Epidermal melanocyte (primary cell): ENCODE data around the gene SUFU.

Source experiments
- DNase-seq: peaks from one replicate; pipeline ENCODE4 v3.0.0; 2011; ENCODE audit warnings: low spot score; ENCODE audit not compliant: insufficient read length

SUFU gene

DNA sequence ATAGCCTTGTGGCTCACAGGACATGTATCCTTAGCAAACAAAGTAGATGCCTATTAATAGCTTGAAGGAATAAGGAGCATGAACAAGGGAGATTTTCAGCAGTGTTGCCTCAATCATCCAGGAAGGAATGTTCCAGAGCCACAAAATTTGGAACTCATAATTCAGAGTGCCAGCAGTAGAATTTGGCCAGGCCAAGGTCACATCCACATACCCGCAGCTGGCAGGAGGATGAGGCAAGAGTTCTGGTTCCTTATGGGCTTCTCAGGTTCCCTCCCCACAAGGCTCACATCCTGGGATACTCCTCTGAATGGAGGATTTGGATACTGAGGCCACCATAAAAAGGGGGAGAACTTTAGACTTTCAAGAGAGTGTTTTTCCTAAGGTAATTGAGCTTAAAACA is 45.8 kb downstream of the SUFU start:
- DNase-seq, result no peak

- no peak for DNase-seq
Measured at GRCh38 chr10:102550636-102551210, 47.0 kb downstream of the SUFU start.

DNA sequence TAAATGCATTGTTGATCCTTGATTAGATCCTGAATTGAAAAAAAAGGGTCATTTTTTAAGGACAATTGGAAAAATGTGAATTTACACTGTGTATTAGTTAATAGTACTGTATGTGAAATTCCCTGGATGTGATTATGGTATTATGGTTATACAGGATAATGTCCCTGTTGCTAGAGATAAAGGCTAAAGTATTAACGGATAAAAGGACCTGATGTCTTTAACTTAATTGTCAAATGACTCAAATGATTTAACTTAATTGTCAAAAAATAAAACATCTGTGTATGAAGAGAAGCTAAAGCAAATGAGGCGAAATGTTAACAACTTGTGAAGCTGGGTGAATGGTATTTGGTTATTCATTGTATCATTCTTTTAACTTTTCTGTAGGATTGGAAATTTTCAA is 48.8 kb downstream of the SUFU start:
- DNase-seq, result no peak

- no peak for DNase-seq
Measured at GRCh38 chr10:102553771-102554170, 50.0 kb downstream of the SUFU start.

- DNase-seq, result no peak
Measured at GRCh38 chr10:102554531-102554930, 50.8 kb downstream of the SUFU start.

DNA sequence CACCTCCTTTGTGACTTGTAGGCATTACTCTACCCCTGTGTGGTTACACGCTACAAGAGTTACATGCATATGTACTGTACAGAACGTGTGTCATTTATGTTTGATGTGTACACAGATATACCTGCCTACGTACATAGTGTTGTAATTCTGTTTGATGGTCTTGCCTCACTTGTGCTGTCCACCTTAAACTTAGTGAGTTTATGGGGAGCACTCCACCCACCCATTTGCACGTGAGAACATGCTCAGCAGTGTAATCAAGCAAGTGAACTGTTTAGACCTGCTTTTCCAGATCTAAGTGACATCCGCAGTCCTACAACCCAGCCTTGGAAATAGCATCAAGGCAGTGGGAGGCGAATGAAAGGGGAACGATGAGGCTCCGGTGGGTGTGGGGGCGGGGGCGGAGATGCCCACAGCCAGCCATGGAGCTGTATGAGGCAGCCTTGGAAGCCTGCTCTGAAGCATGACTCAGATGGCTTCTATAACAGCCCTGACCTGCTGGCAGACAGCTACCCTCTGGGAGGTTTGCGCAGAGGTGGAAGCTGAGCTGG is 52.1 kb downstream of the SUFU start:
- no peak for DNase-seq

GRCh38 chr10:102557569-102557968 is 53.8 kb downstream of the SUFU start:
- no peak for DNase-seq

DNA sequence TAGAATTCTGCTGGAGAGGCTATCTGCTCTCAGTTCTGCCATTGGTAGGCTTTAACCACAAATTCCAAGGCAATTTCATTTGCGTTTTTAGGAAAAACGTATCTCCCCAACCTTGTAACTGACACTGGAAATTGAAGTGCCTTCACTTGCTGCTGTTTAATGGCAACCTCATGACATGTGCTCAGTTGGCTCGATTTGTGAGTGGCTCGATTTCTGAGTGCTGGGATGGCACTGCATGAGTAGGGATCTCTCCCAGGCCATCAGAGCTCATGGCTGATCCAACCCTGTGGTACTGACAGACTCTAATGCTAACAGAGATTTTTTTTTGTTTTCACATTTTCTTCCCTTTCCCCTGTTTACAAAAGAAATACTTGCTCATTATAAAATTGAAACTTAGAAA is 56.0 kb downstream of the SUFU start:
- DNase-seq, result no peak

DNA sequence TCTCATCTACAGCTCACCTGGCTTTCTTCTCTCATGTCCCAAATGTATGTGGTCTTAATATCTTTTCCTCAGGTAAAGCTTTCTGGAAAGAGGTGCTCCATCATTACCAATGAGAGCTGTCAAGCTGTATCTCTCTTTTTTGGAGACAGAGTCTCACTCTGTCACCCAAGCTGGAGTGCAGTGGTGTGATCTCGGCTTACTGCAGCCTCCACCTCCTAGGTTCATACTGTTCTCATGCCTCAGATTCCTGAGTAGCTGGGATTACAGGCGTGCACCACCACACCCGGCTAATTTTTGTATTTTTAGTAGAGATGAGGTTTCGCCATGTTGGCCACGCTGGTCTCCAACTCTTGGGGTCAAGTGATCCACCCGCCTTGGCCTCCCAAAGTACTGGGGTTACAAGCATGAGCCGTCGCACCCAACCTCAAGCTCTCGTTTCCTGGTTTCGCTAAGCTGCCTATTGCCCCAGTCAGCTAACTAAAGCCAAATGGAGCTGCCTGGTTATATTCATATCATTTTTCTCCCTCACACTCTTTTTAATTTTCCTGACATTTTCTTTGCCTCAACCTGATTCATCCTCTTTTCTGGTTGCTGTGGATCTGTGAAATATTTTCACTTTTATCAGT is 60.5 kb downstream of the SUFU start:
- DNase-seq, result no peak

- DNase-seq, result no peak
Measured at GRCh38 chr10:102565793-102566192, 62.0 kb downstream of the SUFU start.

- peak; percentile 7 for DNase-seq
Measured at GRCh38 chr10:102578782-102579181, 75.0 kb downstream of the SUFU start.

DNA sequence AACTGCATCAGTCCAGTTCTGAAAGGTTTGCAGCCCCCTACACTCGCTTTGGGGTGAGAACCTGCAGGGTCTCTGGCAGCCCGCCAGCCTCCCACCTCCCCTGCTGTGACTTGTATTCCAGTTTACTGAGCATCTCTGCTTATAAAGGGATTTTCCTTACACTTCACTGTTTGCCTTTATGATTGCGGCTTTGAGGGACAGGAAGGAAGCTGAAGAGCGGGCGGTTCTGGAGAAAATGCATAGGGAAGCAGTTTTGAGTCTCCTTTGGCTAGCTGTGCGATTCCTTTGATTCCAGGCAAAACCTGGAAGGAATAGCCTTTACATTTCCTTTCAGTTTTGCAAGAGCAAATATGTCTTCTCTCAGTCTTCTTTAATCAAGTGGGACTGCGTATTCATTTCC is 75.6 kb downstream of the SUFU start:
- DNase-seq, result peak; percentile 10

DNA sequence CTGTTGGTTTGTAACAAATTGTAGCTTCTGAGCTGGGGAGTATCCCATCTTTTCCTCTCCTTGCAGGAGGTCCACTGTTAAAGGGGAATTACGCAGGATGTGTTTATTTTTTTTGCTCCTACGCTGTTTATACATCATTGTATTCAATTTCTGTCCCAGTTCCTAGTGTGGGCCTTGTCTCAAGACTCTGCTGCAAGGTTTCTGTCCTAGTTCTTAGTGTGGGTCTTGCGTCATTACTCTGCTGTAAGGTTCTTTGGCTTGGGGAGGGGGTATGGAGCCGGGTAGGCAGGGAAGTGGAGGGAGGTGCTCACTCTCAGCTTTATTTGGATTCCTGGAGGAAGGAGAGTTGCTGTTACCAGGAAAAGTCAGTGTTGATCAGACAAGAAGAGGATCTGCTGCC is 76.5 kb downstream of the SUFU start:
- DNase-seq, result no peak

GRCh38 chr10:102581401-102581800 is 77.6 kb downstream of the SUFU start:
- no peak for DNase-seq

DNA sequence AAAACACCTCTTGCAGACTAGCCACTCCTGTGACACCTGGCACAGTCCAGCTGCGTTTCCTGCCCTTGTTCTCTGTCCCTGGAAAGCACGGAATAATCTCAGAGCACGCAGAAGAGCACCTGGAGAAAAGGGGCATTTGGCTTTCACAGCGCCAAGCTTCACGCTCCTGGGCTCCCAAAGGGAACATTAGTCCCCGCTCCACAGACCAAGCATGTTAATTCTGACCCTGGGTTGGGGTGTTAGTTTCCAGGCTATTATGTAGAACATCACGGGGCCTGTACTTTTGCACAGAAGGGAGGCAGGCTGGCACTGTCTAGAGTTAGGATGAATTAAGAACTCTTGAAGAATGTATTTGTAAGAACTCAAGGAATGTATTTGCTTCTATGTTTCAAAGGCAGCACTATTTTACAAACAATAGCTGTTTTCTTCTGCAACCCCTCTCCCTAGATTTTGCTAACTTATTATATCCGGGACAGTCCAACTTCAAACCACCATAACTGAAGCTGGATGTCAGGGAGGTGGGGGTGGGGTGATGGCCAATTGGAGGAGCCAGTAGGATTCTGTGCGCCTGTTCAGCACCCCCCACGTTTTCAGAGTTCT is 78.3 kb downstream of the SUFU start:
- peak; percentile 27 for DNase-seq

DNA sequence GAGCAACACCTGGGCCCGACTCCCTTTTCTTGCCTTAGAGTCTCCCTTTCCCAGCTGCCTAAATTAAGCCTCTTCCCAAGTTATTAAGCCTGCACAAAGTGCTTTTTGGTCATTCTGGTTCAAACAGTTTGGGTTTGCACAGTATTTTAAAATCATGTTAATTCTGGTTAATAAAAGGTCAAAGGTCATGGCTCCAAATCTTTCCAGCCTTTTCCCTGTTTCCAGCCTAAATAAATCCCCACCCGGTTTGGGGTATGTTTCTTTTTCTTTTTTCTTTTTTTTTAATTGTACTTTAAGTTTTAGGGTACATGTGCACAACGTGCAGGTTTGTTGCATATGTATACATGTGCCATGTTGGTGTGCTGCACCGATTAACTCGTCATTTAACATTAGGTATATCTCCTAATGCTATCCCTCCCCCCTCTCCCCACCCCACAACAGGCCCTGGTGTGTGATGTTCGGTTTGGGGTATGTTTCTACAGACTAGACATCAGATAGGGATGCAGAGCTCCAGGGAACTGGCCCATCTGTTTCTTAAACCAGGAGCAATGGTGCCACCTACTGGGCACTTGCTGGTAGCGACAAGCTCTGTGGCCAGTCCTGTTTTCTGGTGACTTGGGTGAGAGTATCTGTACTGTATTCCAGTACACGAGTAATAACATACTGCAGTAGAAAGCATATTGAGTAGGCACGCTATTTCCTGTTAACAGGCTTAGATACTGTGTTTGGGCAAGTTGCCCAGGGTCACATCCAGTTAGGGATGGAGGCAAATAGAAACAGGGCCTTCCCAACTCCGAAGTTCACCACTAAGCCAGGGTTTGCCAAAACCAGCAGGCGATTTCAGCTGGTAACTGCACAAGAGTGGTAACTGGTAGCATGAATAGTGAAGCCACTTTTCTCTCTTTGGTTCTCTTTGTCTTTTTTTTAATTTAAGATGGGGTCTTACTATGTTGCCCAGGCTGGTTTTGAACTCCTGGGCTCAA is 80.0 kb downstream of the SUFU start:
- DNase-seq, result peak; percentile 95

- no peak for DNase-seq
Measured at GRCh38 chr10:102585026-102585425, 81.3 kb downstream of the SUFU start.

DNA sequence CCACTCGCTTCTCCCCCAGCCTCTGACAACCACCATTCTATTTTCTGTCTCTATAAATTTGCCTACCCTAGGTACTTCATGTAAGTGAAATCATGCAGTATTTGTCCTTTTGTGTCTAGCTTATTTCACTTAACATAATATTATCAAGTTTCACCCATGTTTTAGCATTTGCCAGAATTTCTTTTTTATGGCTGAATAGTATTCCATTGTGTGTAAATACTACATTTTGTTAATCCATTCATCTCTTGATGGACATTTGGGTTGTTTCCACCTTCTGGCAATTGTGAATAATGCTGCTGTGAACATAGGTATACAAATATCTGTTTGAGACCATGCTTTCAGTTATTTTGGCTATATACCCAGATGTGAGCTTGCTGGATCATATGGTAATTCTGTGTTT is 83.1 kb downstream of the SUFU start:
- no peak for DNase-seq

- DNase-seq, result no peak
Measured at GRCh38 chr10:102588875-102589274, 85.1 kb downstream of the SUFU start.

DNA sequence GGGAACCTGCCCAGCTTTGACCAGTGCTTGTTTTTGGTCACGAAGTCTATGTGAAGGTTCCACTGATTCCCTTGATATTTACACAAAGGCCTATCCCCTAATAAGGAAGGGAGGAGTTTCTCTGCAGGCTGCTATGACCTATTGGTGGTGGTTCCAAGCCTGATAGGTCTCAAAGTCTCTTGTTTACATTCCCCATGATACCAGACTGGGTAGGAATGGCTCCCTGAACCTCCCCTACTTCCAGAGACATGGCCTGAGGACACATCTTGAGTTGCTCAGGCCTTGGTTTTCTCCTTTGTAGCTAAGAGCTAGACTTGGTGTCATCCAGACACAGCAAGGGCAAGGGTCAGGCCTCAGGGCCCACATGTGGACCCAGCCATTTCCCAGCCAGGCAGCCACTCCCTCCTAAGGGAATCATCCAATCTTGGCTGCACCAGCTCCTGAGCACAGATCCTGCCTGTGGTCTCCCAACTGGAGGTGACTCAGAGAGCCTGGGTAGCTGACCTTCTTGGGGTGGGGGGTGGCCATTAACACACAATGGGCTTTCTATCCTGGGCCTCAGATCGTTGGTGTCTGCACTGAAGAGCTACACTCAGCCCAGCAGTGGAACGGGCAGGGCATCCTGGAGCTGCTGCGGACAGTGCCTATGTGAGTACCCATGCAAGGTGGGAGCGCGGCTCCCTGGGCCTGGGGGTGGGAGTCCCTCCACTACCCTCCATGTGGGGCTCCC is 89.5 kb downstream of the SUFU start:
- DNase-seq, result no peak

DNA sequence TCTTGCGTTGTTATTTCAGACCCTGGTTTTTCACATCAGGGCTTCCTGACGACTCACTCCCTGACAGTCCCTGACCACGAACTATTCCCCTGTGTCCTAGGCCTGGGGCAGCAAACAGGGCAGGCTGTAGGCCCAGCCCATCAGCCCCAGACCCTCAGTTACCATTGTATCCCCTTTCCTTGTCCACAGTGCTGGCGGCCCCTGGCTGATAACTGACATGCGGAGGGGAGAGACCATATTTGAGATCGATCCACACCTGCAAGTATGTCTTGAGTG is 90.0 kb downstream of the SUFU start:
- no peak for DNase-seq
